Muscle layer of duodenum (tissue), 2 donors: ENCODE results near the gene MCCC1.
"Not testable (repeated sequence)": the region's sequence is repeated elsewhere in the genome, so short reads cannot be mapped to it uniquely, and the experiment has no call there.

Experiments used
- H3K27ac ChIP-seq: one replicate; pipeline ENCODE4 v1.7.0; 2013; ENCODE audit warnings: mild to moderate bottlenecking, low read length
- H3K27me3 ChIP-seq: one replicate; pipeline ENCODE4 v1.7.0; 2013; ENCODE audit warnings: low read depth, mild to moderate bottlenecking, control low read depth, low read length
- H3K36me3 ChIP-seq, 2 donors: one replicate each; pipeline ENCODE4 v1.7.0; 2013; ENCODE audit warnings: low read length in 2 of 2, control low read depth in 1 of 2, mild to moderate bottlenecking in 1 of 2; ENCODE audit not compliant: insufficient read depth in 2 of 2, control insufficient read depth in 1 of 2
- H3K4me1 ChIP-seq, 2 donors: one replicate each; pipeline ENCODE4 v1.7.0; 2013; ENCODE audit warnings: low read length in 2 of 2, mild to moderate bottlenecking in 2 of 2, control low read depth in 1 of 2, moderate library complexity in 1 of 2; ENCODE audit not compliant: insufficient read depth in 2 of 2, control insufficient read depth in 1 of 2
- H3K4me3 ChIP-seq, 2 donors: one replicate each; pipeline ENCODE4 v1.7.0; 2013; ENCODE audit warnings: low read length in 2 of 2, low read depth in 1 of 2, mild to moderate bottlenecking in 1 of 2
- H3K9me3 ChIP-seq, 2 donors: one replicate each; pipeline ENCODE4 v1.7.0; 2013; ENCODE audit warnings: low read length in 2 of 2, control low read depth in 1 of 2, mild to moderate bottlenecking in 1 of 2; ENCODE audit not compliant: control insufficient read depth in 1 of 2
- donor health status: healthy.

MCCC1 gene

GRCh38 chr3:183122257-183122932, 23.1 kb upstream of the MCCC1 start:
- Histone ChIP-seq H3K27ac (no peak overlapping the region), H3K4me3 (no peak overlapping the region), H3K9me3 (no peaks in the 10 kb centered on the region), H3K4me1 (peaks cover 0 to 6% of the 10 kb centered on the region in 2 donors), H3K27me3 (peaks cover 3% of the 10 kb centered on the region), H3K36me3 (no peaks in the 10 kb centered on the region)

GRCh38 chr3:183120538-183121215, 21.4 kb upstream of the MCCC1 start:
- Histone ChIP-seq H3K9me3 (no peaks in the 10 kb centered on the region), H3K27ac (no peak overlapping the region), H3K27me3 (peaks cover 4% of the 10 kb centered on the region), H3K4me3 (no peak overlapping the region), H3K4me1 (peaks cover 6 to 8% of the 10 kb centered on the region in 2 donors), H3K36me3 (no peaks in the 10 kb centered on the region)

GRCh38 chr3:183117056-183117455, 17.8 kb upstream of the MCCC1 start:
- H3K4me1 ChIP-seq: peaks cover 0 to 8% of the 10 kb centered on the region in 2 donors
- no peaks in the 10 kb centered on the region for H3K9me3 ChIP-seq
- H3K4me3 ChIP-seq: no peak overlapping the region
- peaks cover 4% of the 10 kb centered on the region for H3K27me3 ChIP-seq
- H3K36me3 ChIP-seq: no peaks in the 10 kb centered on the region
- H3K27ac ChIP-seq: no peak overlapping the region

- H3K36me3 ChIP-seq: no peaks in the 10 kb centered on the region
- peaks cover 0 to 8% of the 10 kb centered on the region in 2 donors for H3K4me1 ChIP-seq
- no peak overlapping the region for H3K4me3 ChIP-seq
- H3K9me3 ChIP-seq: no peaks in the 10 kb centered on the region
- H3K27ac ChIP-seq: no peak overlapping the region
- peaks cover 4% of the 10 kb centered on the region for H3K27me3 ChIP-seq
Measured at GRCh38 chr3:183116025-183116614, 16.8 kb upstream of the MCCC1 start.

- Histone ChIP-seq H3K27ac (no peak overlapping the region), H3K9me3 (no peaks in the 10 kb centered on the region), H3K27me3 (peaks cover 4% of the 10 kb centered on the region), H3K36me3 (no peaks in the 10 kb centered on the region), H3K4me3 (no peak overlapping the region), H3K4me1 (peaks cover 0 to 8% of the 10 kb centered on the region in 2 donors)
Measured at GRCh38 chr3:183114384-183115178, 15.3 kb upstream of the MCCC1 start.

- not testable (repeated sequence) for H3K27me3 ChIP-seq, H3K9me3 ChIP-seq, H3K36me3 ChIP-seq, H3K4me1 ChIP-seq, H3K4me3 ChIP-seq, H3K27ac ChIP-seq
Measured at GRCh38 chr3:183109847-183110246, 10.6 kb upstream of the MCCC1 start.

- Histone ChIP-seq H3K4me1 (no peaks in the 10 kb centered on the region), H3K27ac (no peak overlapping the region), H3K9me3 (no peaks in the 10 kb centered on the region), H3K36me3 (no peaks in the 10 kb centered on the region), H3K4me3 (no peak overlapping the region), H3K27me3 (no peaks in the 10 kb centered on the region)
Measured at GRCh38 chr3:183108470-183108869, 9.2 kb upstream of the MCCC1 start.

GRCh38 chr3:183108001-183108449, 8.7 kb upstream of the MCCC1 start:
- no peaks in the 10 kb centered on the region for H3K4me1 ChIP-seq
- no peaks in the 10 kb centered on the region for H3K9me3 ChIP-seq
- H3K4me3 ChIP-seq: no peak overlapping the region
- no peak overlapping the region for H3K27ac ChIP-seq
- no peaks in the 10 kb centered on the region for H3K27me3 ChIP-seq
- no peaks in the 10 kb centered on the region for H3K36me3 ChIP-seq

GRCh38 chr3:183107372-183107771, 8.1 kb upstream of the MCCC1 start:
- H3K4me1 ChIP-seq, H3K36me3 ChIP-seq, H3K4me3 ChIP-seq, H3K27me3 ChIP-seq, H3K9me3 ChIP-seq, H3K27ac ChIP-seq: not testable (repeated sequence)

- Histone ChIP-seq H3K36me3 (no peaks in the 10 kb centered on the region), H3K27me3 (no peaks in the 10 kb centered on the region), H3K4me1 (no peaks in the 10 kb centered on the region), H3K9me3 (no peaks in the 10 kb centered on the region), H3K4me3 (no peak overlapping the region), H3K27ac (no peak overlapping the region)
Measured at GRCh38 chr3:183106635-183107034, 7.3 kb upstream of the MCCC1 start.

GRCh38 chr3:183103950-183104349, 4.7 kb upstream of the MCCC1 start:
- not testable (repeated sequence) for H3K4me3 ChIP-seq, H3K4me1 ChIP-seq, H3K9me3 ChIP-seq, H3K27ac ChIP-seq, H3K27me3 ChIP-seq, H3K36me3 ChIP-seq
